ENCODE data around the gene SHF.
"Not testable (repeated sequence)": the region's sequence is repeated elsewhere in the genome, so short reads cannot be mapped to it uniquely, and the experiment has no call there.

The SHF gene

GRCh38 chr15:45187894-45188830 lies at the start of gene SHF:
TSS of gene SHF (minus strand) at chr15:45187966. CDS start at chr15:45187951, 15 bp downstream.
- DNase-seq, result peak; percentile 88

DNA sequence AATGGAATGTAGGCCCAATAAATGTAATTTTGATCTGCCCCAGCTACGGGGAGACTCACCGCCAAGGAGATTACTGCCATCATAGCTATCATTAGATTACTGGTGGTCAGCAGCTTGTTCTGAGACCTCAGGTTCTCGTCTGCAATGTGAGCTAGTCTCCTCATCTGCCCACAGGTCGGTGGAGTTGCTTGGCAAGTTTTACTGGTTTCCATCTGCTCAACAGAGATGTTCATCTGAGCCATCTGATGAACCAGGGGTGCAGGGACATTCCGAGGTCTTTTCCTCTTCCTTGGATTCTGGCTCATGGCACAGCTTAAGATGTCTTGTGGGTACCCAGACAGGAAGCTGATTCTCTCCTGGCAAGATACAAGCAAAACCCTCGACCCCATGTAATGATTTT lies 49.0 kb upstream of the SHF start:
- not testable (repeated sequence) for DNase-seq

DNA sequence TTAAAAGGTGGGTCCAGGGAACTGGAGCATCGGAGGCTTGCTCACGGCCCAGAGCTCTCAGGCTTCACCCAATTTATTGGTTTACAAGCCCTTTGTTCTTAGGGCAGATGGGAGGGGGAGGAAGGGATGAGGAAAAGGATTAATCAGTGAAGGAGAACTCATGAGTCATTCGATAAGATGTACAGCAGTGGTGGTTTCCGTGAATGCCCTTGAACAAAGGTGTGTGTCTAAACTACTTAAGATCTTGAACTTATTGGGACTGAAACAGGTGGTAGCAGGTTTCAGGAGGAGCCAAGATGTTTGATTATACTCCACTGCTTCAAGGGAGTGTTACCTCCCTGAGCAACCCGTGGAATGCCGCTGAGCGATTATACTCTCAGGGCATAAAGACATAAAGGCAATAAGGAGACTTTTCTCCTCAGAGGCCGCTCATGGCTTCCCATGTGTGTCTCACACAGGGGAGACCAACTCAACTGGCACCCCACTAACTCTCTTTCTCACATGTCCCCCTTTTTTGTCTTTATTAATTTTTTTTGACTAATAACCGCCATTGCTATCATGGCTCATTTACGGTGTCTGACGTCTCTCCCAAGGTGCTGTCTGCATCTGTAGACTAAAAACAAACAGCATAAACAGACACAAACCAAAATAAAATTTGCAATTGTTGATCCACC lies 46.9 kb upstream of the SHF start:
- DNase-seq, result no peak

DNA sequence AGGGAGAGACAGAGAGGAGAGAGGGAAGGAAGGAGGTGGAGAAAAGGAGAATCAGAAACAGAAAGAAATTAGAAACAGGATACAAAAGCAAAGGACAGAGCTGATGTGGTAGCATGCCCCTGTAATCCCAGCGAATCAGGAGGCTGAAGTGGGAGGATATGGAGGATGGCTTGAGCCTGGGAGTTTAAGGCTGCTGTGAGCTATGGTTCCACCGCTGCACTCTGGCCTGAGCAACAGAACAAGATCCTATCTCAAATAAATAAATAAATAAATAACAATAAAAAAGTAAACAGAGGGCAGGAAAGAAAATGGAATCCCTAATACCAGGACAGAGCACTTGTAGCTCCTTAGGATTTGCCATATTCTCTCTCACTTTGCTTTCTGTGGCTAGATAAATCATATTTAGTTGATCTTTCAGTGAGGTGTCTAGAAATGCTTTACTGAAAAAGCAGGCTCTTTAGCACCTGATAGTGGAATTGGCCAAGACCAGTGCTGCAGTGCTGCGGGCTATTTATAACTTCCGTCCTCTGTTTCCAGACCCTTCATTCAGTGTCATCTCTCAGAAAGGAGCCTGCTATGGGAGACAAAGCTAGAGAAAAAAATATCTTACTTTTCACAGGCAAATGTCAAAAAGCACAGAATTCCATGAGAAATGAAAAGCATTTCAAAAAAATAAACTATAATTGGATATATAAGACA lies 44.2 kb upstream of the SHF start:
- DNase-seq, result no peak

- DNase-seq, result no peak
Measured at GRCh38 chr15:45231132-45231531, 43.4 kb upstream of the SHF start.

- no peak for DNase-seq
Measured at GRCh38 chr15:45230245-45230965, 42.6 kb upstream of the SHF start.

GRCh38 chr15:45228931-45229330 lies 41.2 kb upstream of the SHF start:
- DNase-seq, result no peak

GRCh38 chr15:45225506-45226273 lies 37.9 kb upstream of the SHF start:
- DNase-seq, result no peak

- no peak for DNase-seq
Measured at GRCh38 chr15:45224621-45225217, 37.0 kb upstream of the SHF start.

- no peak for DNase-seq
Measured at GRCh38 chr15:45221967-45222366, 34.2 kb upstream of the SHF start.

DNA sequence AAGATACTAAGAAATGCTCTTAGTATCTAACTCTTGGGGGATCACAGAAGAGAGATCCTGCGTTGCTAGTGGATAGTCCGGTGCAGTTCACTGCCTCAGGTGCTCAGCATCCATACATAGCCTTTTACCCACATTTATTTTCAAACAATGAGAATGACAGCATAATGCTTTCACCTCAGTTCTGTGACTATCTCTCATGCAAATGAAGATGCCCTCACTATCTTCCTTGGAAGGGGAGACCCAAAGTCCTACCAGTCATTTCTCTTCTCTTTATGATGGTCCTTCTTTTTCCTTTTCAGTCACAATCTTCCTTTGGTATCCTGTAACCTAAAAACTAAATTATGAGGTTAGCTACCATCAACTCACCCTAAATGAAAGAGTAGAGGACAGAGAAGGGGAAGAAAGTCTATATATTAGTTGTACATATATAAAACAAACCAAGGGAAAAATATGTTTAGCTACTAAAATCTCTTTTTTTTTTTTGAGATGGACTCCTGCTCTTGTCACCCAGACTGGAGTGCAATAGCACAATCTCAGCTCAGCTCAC lies 33.4 kb upstream of the SHF start:
- DNase-seq, result no peak

DNA sequence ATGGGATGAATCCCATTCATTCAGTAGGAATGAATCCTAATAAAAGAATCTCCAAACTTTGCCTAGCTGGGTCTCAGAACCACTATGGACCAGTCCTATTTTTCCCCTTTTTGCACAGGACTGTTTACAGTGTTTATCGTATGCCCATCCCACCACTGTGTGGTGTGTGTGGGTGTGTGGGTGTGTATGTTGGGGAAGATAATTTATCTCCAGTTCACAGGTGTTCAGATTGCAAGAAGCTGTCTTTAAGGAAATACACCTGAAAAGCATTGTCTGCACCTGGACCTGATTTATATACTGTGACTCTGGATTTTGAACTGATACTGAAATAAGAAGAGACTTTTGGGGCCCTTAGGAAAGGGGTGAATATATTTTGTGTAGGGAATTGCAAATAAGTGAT lies 24.7 kb upstream of the SHF start:
- no peak for DNase-seq

DNA sequence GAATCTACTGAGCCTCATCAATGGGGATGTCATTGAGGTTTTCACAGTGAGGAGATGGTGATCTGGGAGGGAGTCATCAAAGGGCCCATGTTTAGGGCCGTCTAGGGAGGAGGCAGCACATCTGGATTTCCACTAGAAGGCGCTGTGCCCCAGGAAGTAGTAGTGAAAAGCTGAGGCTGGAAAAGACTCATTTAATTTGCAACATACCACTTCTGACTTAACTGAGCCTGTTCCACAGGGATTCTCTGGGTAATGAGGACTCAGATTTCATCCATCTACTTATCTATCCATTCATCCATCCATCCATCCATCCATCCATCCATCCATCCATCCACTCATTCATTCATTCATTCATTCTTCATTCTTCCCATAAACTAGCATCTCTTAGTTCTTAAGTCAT lies 17.4 kb upstream of the SHF start:
- peak; percentile 69 for DNase-seq

DNA sequence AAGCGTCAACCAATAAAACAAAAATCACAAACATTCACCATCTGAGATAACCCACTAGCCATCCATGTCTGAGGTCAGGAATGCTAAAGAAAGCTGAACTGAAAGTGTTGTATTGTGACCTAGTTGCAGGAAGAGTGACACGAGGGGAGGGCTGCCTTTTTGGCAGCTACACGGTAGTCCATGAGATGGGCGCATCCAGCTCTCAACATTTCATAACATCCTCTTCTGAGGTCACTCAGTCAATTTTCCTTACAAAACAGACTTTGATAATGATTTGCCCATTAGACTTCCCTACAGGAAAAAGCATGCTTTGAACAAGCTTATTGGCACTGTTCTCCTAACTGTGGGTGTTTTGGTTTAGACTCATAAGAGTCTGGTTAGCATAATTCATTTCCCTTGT lies 15.4 kb upstream of the SHF start:
- DNase-seq, result no peak

GRCh38 chr15:45201869-45202268 lies 14.1 kb upstream of the SHF start:
- no peak for DNase-seq

GRCh38 chr15:45201557-45201859 lies 13.7 kb upstream of the SHF start:
- no peak for DNase-seq

DNA sequence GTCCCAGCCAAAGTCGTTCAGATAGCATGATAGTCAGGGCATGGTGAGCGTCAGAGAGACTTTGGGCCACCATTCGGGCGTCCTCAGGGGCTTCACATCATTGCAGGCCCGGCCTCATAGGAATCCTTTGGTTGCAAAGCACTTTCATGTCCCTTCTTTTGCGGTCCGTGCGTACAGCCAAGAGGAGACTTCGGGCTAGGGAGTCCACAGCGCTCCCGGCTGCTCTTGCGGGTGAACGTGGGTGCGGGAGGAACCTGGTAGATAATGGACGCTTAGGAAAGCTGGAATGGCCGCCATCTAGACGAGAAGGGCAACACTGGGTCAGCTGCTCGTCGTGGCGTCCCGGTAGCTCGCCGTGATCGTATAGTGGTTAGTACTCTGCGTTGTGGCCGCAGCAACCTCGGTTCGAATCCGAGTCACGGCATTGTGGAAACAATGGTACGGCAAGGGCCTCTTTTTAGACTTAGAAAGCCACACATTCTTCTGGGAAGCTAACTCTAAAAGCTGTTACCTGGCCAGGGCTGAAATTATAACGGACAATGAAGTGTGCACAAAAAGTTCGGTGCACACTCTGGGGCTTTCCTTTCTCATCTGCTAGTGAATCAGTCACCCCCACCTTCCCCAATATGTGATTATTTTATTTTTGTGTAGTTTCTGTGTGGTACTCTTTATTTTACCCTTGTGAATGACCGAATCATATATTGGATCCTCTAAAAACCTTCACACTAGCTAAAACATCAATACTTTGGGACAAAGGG lies 13.2 kb upstream of the SHF start:
- DNase-seq, result peak; percentile 88

GRCh38 chr15:45200001-45200798 lies 12.4 kb upstream of the SHF start:
- DNase-seq, result peak; percentile 98

DNA sequence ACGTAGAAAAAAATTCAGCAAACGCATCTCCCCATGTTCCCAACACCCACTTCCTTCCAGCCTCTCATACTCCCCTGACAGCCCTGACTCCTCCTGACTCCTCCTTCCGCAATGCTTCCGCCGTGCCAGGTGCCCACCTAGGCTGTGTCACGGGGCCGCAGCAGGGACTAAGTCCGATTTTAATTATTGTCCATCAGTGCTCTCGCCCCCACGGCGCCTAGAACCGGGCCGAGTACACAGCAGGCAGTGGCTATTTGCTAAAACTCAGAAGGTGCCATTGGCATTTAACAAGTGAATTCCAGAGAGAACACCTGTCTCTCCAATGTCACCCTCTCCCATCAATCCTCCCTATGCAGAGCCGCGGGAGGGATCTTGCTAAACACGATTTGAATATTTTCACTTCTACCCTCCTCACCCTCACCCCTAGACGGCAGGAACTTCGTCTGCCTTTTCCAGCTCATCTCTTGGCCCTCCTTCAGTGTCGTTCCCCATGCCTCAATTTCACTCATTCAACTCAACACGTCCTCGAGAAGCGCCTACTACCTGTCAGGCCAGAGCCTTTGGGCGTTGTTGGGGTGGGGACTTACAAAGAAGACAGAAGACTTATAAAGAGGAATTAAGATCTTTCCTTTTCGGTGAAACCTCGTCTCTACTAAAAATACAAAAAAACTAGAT lies 11.5 kb upstream of the SHF start:
- peak; percentile 48 for DNase-seq

Measured in stimulated activated CD4-positive, alpha-beta T cell treated with anti-CD3 and anti-CD28 coated beads, Interleukin-4, amount 100 ng/mL, for 24 hours (primary cell).